GOT3 (cell line): Measurements from ENCODE around the gene USP6NL.
A peak's percentile ranks its signal among the peaks of the same experiment; 100 is the strongest.

ENCODE experiments used
- DNase-seq: peaks from one replicate; lab custom pipeline; 2025; ENCODE audit warnings: mixed read lengths; lab: John Stamatoyannopoulos, UW

The USP6NL gene

DNA sequence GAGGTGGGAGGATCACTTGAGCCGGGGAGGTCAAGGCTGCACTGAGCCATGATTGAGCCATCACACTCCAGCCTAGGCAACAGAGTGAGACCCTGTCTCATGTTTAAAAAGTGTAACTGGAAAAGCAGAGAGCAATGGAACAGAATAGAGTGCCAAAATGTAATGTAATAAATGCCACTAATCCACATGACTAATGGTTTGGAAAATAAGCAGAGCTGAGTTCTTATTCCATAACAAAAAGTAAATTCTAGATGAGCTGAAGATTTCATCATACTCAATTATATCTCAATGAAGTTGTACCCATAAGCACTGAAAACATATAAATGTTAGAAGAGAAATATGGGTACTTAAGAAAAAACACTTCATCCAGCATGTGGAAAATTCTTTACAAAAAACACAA lies 132.6 kb downstream of the USP6NL start:
- DNase-seq = no peak

GRCh38 chr10:11475831-11476434 lies 135.5 kb downstream of the USP6NL start:
- no peak for DNase-seq

- no peak for DNase-seq
Observed at GRCh38 chr10:11473128-11473760, 138.2 kb downstream of the USP6NL start.

DNA sequence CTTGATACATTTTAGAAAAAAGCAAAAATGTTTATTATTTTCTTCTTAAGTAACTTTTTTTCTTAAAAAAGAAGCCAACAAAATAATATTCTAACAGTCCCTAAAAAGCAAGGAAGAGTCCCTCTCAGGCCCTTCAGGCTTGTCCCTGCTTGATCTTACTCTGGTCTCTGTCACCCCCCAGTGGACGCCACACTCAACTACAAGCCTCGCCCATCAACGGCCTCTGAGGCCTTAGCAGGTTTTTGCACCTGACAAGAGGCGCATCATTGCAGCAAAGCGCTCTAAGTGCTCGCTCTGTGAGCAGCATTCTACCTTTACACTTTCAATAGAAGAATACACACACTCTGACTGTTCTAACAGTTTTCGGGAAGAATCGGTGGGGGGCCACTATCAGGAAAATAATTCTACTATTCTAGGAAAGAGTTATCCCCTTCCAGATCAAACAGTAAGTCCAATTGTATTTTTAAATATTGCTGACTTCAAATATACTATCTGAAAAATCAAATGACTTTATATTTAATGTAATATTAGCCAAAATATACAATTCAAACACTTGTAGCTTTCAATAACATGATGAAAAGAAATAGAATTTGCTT lies 139.2 kb downstream of the USP6NL start:
- DNase-seq = peak; percentile 6

DNA sequence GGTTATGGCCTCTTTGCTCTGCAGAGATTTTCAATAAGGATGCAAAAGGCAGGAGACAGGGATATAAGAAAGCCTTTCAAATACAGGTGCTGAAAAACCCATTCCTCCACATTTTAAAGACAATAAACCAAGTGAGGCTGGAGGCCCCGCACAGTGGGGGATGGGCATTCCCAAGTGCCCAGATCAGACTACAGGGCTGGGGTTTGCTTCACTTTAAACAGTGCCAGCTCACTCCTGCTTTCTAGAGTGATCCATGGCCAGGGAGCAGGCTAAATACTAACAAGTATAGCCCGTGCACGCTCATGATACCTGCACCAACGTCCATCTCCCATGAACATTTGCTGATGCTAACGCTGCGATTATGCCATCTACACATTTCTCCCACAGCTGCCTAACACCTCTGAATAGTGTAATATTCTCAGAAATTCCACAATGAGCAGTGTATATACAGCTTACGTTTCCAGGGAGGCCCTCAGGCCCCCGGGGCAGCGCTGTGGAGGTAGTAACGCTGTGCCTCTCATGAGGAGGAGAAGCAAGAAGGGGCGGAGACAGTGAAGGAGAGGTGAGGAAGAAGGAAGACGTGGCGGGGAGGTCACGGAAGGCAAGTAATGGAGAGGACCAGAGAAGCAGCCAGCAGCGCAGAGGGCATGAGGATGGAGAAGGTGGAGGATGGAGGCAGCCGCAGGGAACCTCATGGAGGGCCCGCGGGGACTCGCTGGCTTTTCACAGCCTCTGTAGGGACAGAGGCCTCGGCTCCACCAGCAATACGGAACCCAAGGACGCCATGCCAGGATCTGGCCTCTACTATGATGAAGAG lies 141.7 kb downstream of the USP6NL start:
- DNase-seq = no peak

- DNase-seq = no peak
Observed at GRCh38 chr10:11468126-11468742, 143.2 kb downstream of the USP6NL start.

GRCh38 chr10:11465406-11465805 lies 146.0 kb downstream of the USP6NL start:
- no peak for DNase-seq

DNA sequence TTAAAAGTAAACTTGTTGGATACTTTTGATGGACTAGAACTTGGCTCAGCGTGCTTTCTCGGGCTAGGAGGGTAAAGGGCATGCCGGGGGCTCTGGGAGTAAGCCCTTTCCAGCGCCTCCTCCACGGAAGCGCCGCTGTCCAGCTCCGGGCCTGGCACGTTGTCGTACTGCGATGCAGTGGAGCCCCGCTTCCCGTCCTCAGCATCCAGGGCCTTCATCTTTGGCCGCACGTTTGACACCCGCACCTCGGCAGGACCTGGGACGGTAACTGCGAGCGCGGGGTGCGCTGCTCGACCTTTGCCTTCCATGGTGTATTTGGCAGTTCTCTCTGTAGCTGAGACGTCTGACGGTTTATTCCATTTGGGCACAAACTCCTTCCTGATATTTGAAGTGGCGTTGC lies 148.3 kb downstream of the USP6NL start:
- DNase-seq = no peak

DNA sequence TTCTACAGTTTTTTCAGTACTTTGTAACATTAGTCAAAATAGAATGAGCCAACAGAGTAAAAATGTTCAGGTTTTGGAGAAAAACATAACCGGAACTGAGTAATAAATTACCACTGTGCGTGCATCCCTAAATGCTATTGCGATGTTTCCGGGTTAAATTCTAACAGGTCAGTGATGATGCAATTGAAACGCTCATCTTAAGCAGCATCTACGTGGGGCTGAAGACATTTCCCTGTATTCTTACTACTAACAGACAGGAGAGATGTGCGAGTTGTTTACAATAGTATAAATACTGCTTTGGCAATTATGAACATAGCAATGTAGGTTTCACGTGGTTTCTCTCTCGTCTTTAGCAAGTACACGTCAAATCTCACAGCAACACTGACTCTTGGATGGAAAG lies 149.4 kb downstream of the USP6NL start:
- no peak for DNase-seq

DNA sequence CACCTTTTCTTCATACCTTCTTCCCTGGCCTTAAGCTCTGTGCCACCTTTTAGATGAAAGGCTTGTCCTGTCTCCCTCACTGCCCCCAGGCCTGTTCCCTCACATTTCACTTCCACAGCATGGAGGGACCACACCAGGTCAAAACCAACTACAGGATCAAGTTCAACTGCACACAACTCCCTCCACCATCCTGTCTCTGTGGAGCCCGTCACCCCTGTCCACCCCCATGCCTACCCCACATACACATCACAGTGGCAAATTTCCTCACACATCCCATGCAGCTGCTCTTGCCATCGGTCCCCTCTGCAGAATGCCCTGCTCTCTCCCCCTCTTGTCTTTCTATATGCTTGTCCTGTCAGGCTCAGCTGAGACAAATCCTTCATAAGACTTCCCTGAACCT lies 154.1 kb downstream of the USP6NL start:
- no peak for DNase-seq

DNA sequence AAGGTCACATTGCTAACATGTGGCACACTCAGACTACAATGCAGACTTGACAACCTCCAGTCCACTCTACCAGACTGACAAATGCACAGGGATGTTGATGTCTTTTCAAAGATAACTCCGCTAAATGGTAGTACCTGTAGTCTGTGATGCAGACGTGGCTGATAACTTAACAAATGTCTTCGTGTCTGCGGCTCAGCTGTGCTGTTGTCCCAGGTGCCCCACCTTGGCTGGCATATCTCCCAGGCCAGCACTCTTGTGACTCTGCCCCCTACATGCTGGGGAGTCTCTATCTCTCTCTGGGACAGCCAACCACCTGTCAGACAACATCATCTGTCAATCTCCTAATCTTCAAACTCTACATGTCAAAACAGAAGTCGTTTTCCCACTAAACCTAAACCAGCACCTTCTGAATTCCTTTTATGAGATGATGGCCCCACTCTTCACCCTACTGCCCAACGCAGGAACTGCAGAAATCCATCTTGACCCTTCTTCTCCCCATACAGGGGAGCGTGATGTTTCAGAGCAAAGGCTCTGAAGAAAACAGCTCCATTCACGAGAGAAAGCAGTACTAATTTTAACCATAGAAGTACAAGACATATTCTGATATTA lies 156.4 kb downstream of the USP6NL start:
- DNase-seq = no peak

DNA sequence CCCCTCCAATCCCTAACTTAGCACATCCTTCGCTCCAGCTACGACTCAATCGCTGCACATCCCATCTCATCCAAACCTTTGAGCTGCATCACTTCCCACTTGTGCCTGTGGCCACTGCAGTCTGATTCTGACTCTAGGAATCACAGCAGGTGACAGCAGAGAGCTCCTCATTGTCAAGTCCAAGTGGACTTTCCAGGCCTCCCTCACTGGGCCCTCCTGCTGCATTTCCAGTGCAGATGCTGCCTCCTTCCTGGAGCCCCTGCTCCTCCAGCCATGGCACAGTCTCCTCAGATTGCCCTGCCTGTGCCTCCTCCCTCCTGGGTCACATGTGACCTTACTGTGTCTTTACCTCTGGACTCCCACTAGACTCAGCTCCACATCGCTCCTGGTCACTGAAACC lies 157.3 kb downstream of the USP6NL start:
- no peak for DNase-seq

GRCh38 chr10:11451640-11452260 lies 159.7 kb downstream of the USP6NL start:
- no peak for DNase-seq

GRCh38 chr10:11450427-11450826 lies 161.0 kb downstream of the USP6NL start:
- DNase-seq = no peak

DNA sequence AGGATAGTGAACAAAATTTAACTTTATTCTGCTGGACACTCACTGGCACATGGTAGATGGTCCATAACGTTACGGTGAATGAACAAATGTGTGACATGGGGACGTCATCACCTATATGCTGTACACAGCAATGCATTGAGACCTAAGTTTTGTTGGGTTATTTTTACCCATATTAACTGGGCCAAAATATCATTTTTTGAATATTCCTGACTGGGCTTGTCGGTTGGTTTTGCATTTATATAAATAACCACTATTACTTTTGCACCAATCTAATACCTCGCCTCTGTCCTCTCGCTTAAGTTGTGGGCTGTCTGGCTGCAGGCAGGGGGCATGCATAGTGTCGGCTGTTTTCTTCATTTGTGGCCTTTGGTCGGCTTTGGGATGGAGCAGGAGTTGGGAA lies 161.7 kb downstream of the USP6NL start:
- DNase-seq = no peak

DNA sequence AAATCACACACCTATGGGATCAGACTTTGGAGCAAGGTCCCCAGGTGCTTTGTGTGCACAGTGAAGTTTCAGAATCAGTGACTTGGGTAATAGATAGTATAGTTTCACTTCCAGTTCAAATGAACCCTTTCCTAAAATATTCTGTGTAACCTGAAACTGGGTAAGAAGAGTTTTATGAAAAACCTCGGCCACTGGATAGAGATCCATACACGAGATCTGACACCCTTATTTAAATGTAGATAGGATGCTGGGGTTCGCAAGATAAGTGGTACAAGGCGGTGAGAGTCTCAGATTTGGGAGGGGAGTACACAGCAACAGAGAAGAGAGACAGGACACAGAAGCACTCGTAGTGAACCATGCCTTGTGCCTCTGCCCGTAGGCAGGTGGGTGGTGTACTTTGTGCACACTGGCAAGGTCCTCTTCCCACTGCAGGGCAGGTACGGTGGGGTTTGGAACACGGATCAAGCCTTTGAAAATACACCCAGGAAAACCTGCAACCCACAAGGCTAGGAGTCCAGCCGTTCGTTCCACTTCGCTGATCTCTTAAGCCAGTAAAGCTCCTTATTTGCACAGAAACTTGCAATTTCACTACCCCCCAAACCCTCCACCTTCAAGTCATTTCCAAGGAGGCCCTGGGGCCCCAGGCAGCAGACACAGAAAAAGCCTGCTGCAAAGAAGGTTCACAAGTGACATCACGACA lies 162.8 kb downstream of the USP6NL start:
- DNase-seq = no peak

GRCh38 chr10:11448190-11448544 lies 163.3 kb downstream of the USP6NL start:
- DNase-seq = no peak

- DNase-seq = no peak
Observed at GRCh38 chr10:11447586-11447985, 163.9 kb downstream of the USP6NL start.

- DNase-seq = no peak
Observed at GRCh38 chr10:11446864-11447263, 164.6 kb downstream of the USP6NL start.

DNA sequence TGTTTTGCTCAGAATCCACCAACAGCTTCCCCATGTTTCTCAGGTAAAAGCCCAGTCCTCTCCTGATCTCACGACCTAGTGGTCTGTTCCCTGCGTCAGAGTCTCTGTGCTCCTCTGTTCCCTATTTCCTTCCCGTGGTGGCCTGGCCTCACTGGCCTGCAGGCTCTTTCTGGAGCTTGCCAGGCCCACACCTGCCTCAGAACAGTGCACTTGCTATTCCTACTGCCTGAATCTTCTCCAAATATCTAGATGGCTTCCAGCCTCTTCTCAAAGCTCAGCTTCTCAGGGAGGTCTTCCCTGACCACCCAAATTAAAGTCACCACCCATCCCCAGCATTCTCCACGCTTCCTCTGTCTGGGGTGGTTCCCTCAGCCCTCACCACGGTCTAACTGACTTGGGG lies 165.3 kb downstream of the USP6NL start:
- DNase-seq = no peak
